Peyer's patch (tissue), 4 donors: ENCODE data around the gene DMWD. TPM values are rescaled to one million over a fixed set of nuclear protein-coding genes. Genes with fewer than 3 reads are reported as not detected.
"Not testable (repeated sequence)": the region's sequence is repeated elsewhere in the genome, so short reads cannot be mapped to it uniquely, and the experiment has no call there.

ENCODE experiments used
- DNase-seq, 3 donors: peaks; one replicate each; pipeline ENCODE4 v3.0.0-alpha.2; 2017 to 2019
- H3K27ac ChIP-seq, 4 donors: fragments of 200-600 bp; sonication (generic); one replicate each; pipeline ENCODE4 v1.5.1; 2016 to 2019
- H3K27me3 ChIP-seq, 2 donors: fragments of 200-600 bp; sonication (generic); one replicate each; pipeline ENCODE4 v1.5.1; 2019
- H3K36me3 ChIP-seq, 3 donors: fragments of 200-600 bp; sonication (generic); one replicate each; pipeline ENCODE4 v1.5.1; 2016 to 2019
- H3K4me1 ChIP-seq, 4 donors: fragments of 200-600 bp; sonication (generic); one replicate each; pipeline ENCODE4 v1.5.1; 2016 to 2019
- H3K4me3 ChIP-seq, 4 donors: fragments of 200-600 bp; sonication (generic); 1 replicate in 3 of 4; 2 replicates in 1 of 4; pipeline ENCODE4 v1.5.1; 2016 to 2019; ENCODE audit warnings: mild to moderate bottlenecking in 1 of 4
- H3K9me3 ChIP-seq, 4 donors: fragments of 200-600 bp; sonication (generic); one replicate each; pipeline ENCODE4 v1.5.1; 2016 to 2019; ENCODE audit warnings: mild to moderate bottlenecking in 1 of 4
- POLR2A ChIP-seq, 2 donors: fragments of 450-650 bp; IDR thresholded peaks; one replicate each; pipeline ENCODE4 v1.5.1; 2017; ENCODE audit warnings: antibody characterized with exemption in 2 of 2, mild to moderate bottlenecking in 2 of 2, moderate library complexity in 2 of 2
- total RNA-seq, 4 donors: library from RNA; depleted of rRNA; stranded (reverse); fragments of >200 nt; gene quantifications; one replicate each; pipeline ENCODE4 v1.1.0, GENCODE V29; 2016
- TF ChIP-seq, protein P1 (sequence below), 6 experiments: fragments of 450-650 bp in 4 of 6; fragments of 200-600 bp in 2 of 6; sonication (generic) in 1 of 6; IDR thresholded peaks; one replicate each; pipeline ENCODE4 v1.5.1; 2017 to 2019; ENCODE audit warnings: antibody characterized with exemption in 6 of 6, mild to moderate bottlenecking in 3 of 6, moderate library complexity in 1 of 6

DMWD gene
- total RNA-seq, 4 donors from 2014 or later, result 20.8 to 63.8 (median 35.4) TPM

DNA sequence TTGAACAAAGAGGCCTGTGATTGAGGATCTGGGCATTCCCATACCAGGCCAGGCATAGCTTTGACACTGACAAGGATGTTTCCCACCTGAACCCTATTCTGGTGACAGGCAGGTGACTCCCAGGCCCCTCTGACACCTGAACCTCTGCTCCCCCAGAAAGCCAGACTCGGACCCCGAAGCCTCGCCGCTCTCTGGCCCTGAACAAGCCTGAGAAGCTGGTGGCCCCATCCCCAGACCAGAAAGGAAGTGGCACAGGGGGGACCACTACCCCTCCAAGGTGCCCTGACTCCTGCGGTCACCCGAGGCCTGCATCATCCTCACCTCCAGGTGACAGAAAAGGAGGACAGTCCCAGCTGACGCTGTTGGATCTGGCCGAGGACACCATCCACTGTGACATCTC lies 38.3 kb downstream of the DMWD start:
- Histone ChIP-seq H3K4me1 (no peaks in the 10 kb centered on the region), H3K27me3 (no peaks in the 10 kb centered on the region), H3K27ac (no peak overlapping the region), H3K9me3 (no peaks in the 10 kb centered on the region), H3K4me3 (no peak overlapping the region), H3K36me3 (no peaks in the 10 kb centered on the region)
- DNase-seq, result no peak
- TF ChIP-seq POLR2A (IDR thresholded peaks at IDR 0.05), result no peak

DNA sequence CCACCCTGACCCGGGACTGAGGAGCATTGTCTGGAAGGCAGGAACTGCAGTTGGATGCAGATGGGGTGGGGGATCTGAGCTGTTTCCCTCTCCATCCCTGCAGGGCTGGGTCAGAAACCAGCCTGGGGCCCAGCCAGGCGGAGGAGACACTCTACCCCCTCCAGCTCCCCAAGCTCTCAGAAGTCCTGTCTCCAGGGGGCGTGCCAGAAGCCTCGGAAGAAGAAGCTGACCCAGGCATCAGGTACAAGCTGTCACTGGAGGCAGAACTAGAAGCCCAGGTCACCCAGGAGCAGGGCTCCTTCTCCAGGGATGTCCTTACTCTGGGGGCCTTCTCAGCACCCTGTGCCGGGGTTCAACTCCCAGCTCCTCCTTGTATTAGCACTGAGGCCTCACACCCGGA lies 39.1 kb downstream of the DMWD start:
- Histone ChIP-seq H3K27ac (no peak overlapping the region), H3K27me3 (no peaks in the 10 kb centered on the region), H3K9me3 (no peaks in the 10 kb centered on the region), H3K4me3 (no peak overlapping the region), H3K36me3 (no peaks in the 10 kb centered on the region), H3K4me1 (no peaks in the 10 kb centered on the region)
- DNase-seq, result no peak
- TF ChIP-seq, protein P1, sequence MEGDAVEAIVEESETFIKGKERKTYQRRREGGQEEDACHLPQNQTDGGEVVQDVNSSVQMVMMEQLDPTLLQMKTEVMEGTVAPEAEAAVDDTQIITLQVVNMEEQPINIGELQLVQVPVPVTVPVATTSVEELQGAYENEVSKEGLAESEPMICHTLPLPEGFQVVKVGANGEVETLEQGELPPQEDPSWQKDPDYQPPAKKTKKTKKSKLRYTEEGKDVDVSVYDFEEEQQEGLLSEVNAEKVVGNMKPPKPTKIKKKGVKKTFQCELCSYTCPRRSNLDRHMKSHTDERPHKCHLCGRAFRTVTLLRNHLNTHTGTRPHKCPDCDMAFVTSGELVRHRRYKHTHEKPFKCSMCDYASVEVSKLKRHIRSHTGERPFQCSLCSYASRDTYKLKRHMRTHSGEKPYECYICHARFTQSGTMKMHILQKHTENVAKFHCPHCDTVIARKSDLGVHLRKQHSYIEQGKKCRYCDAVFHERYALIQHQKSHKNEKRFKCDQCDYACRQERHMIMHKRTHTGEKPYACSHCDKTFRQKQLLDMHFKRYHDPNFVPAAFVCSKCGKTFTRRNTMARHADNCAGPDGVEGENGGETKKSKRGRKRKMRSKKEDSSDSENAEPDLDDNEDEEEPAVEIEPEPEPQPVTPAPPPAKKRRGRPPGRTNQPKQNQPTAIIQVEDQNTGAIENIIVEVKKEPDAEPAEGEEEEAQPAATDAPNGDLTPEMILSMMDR (IDR thresholded peaks at IDR 0.05), result no peak
- TF ChIP-seq POLR2A (IDR thresholded peaks at IDR 0.05), result no peak

DNA sequence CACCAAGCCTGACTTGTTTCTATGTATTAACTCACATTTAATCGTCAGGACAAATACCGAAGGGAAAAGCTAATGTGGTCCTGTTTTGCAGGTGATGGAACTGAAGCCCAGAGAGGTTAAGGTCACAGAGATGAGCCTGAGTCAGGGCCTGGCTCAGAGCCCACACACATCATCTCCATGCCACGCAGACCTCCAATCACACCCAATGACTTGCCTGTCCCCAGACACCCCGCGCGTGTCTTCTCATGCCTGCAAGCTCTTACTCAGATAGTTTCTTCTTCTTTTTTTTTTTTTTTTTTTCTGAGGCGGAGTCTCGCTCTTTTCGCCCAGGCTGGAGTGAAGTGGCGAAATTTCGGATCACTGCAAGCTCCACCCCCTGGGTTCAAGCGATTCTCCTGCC lies 40.0 kb downstream of the DMWD start:
- H3K27ac ChIP-seq, result no peak overlapping the region
- TF ChIP-seq POLR2A (IDR thresholded peaks at IDR 0.05), result no peak
- TF ChIP-seq, protein P1 (IDR thresholded peaks at IDR 0.05), result no peak
- H3K9me3 ChIP-seq, result no peaks in the 10 kb centered on the region
- no peak overlapping the region for H3K4me3 ChIP-seq
- no peaks in the 10 kb centered on the region for H3K27me3 ChIP-seq
- DNase-seq, result no peak
- H3K4me1 ChIP-seq, result no peaks in the 10 kb centered on the region
- H3K36me3 ChIP-seq, result no peaks in the 10 kb centered on the region

DNA sequence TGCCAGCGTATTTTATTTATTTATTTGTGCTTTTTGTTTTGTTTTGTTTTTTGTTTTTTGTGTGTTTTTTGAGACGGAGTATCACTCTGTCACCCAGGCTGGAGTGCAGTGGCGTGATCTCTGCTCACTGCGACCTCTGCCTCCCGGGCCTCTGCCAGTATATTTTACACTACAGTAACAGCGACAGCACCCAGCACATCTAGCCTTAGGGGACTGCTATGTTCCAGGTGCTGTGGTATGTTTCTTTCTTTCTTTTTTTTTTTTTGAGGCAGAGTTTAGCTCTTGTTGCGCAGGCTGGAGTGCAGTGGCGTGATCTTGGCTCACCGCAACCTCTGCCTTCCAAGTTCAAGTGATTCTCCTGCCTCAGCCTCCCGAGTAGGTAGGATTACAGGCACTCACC lies 41.2 kb downstream of the DMWD start:
- not testable (repeated sequence) for DNase-seq, H3K4me3 ChIP-seq, H3K27me3 ChIP-seq, H3K27ac ChIP-seq, H3K4me1 ChIP-seq, H3K9me3 ChIP-seq, H3K36me3 ChIP-seq

DNA sequence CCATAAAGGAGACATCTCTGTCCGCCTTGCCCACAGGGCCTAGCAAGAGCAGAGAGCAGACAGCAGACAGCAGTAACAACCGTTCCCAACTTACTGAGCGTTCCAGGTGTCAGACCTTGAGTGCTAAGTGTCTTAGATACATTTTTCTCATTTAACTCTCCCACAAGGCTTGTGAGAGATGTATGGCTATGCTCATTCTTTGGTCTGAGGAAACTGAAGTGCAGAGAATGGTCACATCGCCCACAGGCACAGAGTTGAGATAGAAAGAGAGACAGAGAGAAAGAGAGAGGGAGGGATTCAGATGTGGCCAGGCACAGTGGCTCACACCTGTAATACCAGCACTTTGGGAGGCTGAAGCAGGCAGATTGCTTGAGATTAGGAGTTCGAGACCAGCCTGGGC lies 45.1 kb downstream of the DMWD start:
- no peaks in the 10 kb centered on the region for H3K36me3 ChIP-seq
- TF ChIP-seq, protein P1 (IDR thresholded peaks at IDR 0.05), result no peak
- TF ChIP-seq POLR2A (IDR thresholded peaks at IDR 0.05), result no peak
- no peak for DNase-seq

DNA sequence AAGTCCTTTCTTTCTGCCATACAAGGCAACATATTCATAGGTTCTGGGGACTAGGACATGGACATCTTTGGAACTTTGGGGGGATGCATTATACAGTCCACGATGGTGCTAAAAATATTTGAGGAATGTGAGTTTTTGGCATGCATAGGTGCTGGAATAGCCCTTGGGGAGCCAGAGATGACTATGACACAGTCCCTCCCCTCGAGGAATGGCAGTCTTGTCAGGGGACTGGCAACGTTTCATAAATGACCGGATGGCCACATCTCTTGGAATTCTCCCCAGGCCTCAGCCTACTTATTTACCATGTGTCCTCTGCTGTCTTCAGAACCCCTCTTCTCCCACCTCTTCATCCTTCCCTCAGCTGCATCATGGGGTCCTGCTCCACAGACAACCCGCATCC lies 45.8 kb downstream of the DMWD start:
- Histone ChIP-seq H3K9me3 (no peaks in the 10 kb centered on the region), H3K27ac (no peak overlapping the region), H3K4me1 (no peaks in the 10 kb centered on the region), H3K4me3 (no peak overlapping the region), H3K27me3 (no peaks in the 10 kb centered on the region), H3K36me3 (no peaks in the 10 kb centered on the region)
- no peak for DNase-seq
- TF ChIP-seq, protein P1 (IDR thresholded peaks at IDR 0.05), result no peak
- TF ChIP-seq POLR2A (IDR thresholded peaks at IDR 0.05), result no peak

More for the DNA sequence above, 45.1 kb downstream of the DMWD start:
- no peaks in the 10 kb centered on the region for H3K4me1 ChIP-seq
- no peak overlapping the region for H3K27ac ChIP-seq
- no peak overlapping the region for H3K4me3 ChIP-seq
- H3K9me3 ChIP-seq, result no peaks in the 10 kb centered on the region
- H3K27me3 ChIP-seq, result no peaks in the 10 kb centered on the region

DNA sequence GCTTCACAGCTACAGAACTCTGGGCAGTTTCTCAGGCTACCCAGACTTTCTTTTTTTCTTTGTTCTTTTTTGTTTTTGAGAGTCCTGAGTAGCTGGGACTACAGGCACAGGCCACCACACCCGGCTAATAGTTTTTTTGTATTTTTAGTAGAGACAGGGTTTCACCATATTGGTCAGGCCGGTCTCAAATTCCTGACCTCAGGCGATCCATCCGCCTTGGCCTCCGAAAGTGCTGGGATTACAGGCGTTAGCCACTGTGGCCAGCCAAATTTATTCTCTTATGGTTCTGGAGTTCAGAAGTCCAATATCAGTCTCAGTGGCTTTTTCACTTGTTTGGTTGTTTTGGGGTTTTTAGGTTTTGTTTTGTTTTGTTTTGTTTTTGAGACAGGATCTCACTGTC lies 47.0 kb downstream of the DMWD start:
- no peaks in the 10 kb centered on the region for H3K27me3 ChIP-seq
- H3K4me3 ChIP-seq, result no peak overlapping the region
- TF ChIP-seq, protein P1 (IDR thresholded peaks at IDR 0.05), result no peak
- TF ChIP-seq POLR2A (IDR thresholded peaks at IDR 0.05), result no peak

More for the DNA sequence above, 47.0 kb downstream of the DMWD start:
- no peak for DNase-seq
- Histone ChIP-seq H3K4me1 (no peaks in the 10 kb centered on the region), H3K36me3 (no peaks in the 10 kb centered on the region), H3K27ac (no peak overlapping the region), H3K9me3 (no peaks in the 10 kb centered on the region)
